Naive thymus-derived CD8-positive, alpha-beta T cell (primary cell): Measurements from ENCODE around the gene ZNF277. TPM values are rescaled to one million over a fixed set of nuclear protein-coding genes. Genes with fewer than 3 reads are reported as not detected.
"Not testable (repeated sequence)": the region's sequence is repeated elsewhere in the genome, so short reads cannot be mapped to it uniquely, and the experiment has no call there.

ENCODE experiments used
- ATAC-seq, 2 donors: fragments of 150-1000 bp; cut with Tn5 transposase in 1 of 2; sonication (Bioruptor Pico), chemical (Tn5 transposase) in 1 of 2; 1 replicate in 1 of 2; 2 replicates in 1 of 2; pipeline ENCODE4 v1.10.0; 2021; ENCODE audit warnings: mild to moderate bottlenecking in 2 of 2, moderate library complexity in 2 of 2
- POLR2A ChIA-PET: fragments of 350-600 bp; sonication (Branson Sonifier 250); formaldehyde crosslinking; loops from one replicate; lab custom pipeline; 2021; ENCODE audit warnings: antibody characterized with exemption; lab: Charles Lee
- DNase-seq, 10 donors: peaks; one replicate each; pipeline versions ENCODE4 v3.0.0 to v3.0.0-alpha.2; 2020 to 2022
- H3K27ac Mint-ChIP-seq, 10 donors: one replicate each; pipeline ENCODE4 v1.8.0; 2020 to 2022; ENCODE audit warnings: mild to moderate bottlenecking in 10 of 10, mixed read lengths in 10 of 10, moderate library complexity in 4 of 10, inconsistent platforms in 1 of 10
- H3K27me3 Mint-ChIP-seq, 5 donors: one replicate each; pipeline ENCODE4 v1.8.0; 2021 to 2022; ENCODE audit warnings: mixed read lengths in 5 of 5
- H3K36me3 Mint-ChIP-seq, 3 donors: one replicate each; pipeline ENCODE4 v1.8.0; 2020 to 2022; ENCODE audit warnings: mixed read lengths in 3 of 3, mild to moderate bottlenecking in 2 of 3, inconsistent platforms in 1 of 3
- H3K4me1 Mint-ChIP-seq, 4 donors: one replicate each; pipeline ENCODE4 v1.8.0; 2021 to 2022; ENCODE audit warnings: mixed read lengths in 4 of 4
- H3K4me3 Mint-ChIP-seq, 10 donors: one replicate each; pipeline ENCODE4 v1.8.0; 2020 to 2022; ENCODE audit warnings: mild to moderate bottlenecking in 10 of 10, mixed read lengths in 10 of 10, moderate library complexity in 6 of 10, inconsistent platforms in 1 of 10
- H3K9me3 Mint-ChIP-seq, 9 donors: one replicate each; pipeline ENCODE4 v1.8.0; 2020 to 2022; ENCODE audit warnings: mixed read lengths in 9 of 9, mild to moderate bottlenecking in 3 of 9, inconsistent platforms in 1 of 9, moderate library complexity in 1 of 9
- polyA plus RNA-seq, 3 donors: library from polyadenylated mRNA; unstranded; fragments of 300-500 nt; fragmentation: Illumina TruSeq; gene quantifications; one replicate each; pipeline ENCODE4 v1.2.3, GENCODE V29; 2021
- total RNA-seq, 8 experiments: library from RNA in 2 of 8; stranded (reverse) in 2 of 8; gene quantifications; one replicate each; pipeline ENCODE4 v1.2.3 and lab custom pipeline; 2021 to 2026

The ZNF277 gene
- total and polyA plus RNA-seq, 5 experiments from 2014 or later = 20.3 to 40.0 (median 22.8) TPM

DNA sequence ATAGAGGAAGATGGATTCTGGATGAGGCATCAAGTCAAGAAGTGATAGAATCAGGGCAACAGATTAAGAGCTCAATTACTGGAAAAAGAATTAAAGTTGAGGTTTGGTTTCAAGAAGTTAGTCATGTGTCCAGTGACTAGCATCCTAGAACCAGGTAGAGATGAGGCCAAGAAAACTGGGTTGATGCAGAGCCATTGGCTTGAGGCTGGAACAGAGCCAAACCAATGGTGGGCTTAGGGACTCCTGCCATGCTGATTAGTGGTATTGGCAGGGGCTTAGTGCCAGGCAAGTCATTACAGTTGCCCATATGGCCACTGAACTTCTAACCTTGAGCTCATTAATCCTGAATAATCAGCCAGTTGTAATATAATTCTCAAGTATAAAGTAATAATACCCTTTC is 18.5 kb downstream of the ZNF277 start:
- Mint-ChIP-seq H3K27ac (no peak overlapping the region), H3K9me3 (peaks cover 0 to 2% (median 0%) of the 10 kb centered on the region in 9 donors), H3K4me3 (peak overlapping the region in 1 of 10 donors; percentile 13), H3K4me1 (peaks cover 22 to 57% (median 45%) of the 10 kb centered on the region in 4 donors), H3K36me3 (peaks cover 6 to 27% (median 7%) of the 10 kb centered on the region in 3 donors), H3K27me3 (no peaks in the 10 kb centered on the region)
- POLR2A ChIA-PET = no interaction called here
- ATAC-seq = no peak
- DNase-seq = no peak

GRCh38 chr7:112226701-112227276 is 20.3 kb downstream of the ZNF277 start:
- H3K36me3 Mint-ChIP-seq = peaks cover 3 to 27% (median 6%) of the 10 kb centered on the region in 3 donors
- H3K9me3 Mint-ChIP-seq = peaks cover 0 to 2% (median 0%) of the 10 kb centered on the region in 9 donors
- H3K27me3 Mint-ChIP-seq = no peaks in the 10 kb centered on the region
- POLR2A ChIA-PET = no interaction called here
- peaks cover 18 to 53% (median 44%) of the 10 kb centered on the region in 4 donors for H3K4me1 Mint-ChIP-seq
- H3K4me3 Mint-ChIP-seq = no peak overlapping the region
- no peak for ATAC-seq
- DNase-seq = no peak
- no peak overlapping the region for H3K27ac Mint-ChIP-seq

DNA sequence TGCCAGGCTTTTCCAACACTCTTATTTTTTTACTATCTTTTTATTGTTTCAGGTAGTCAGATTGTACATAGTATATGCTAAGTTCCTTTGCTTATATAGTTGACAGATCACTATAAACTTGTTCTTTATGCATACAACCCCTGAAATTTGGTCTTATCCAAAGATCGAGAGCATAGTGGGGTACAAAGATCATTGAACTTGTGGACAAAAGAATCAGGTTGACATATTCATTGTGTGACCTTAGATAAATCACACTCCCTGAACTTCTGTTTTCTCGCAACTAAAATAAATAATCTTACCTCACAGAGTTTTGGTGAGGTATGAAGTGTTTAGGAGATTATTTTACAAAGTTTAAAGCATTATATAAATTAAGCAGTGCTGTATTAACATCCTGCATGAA is 22.1 kb downstream of the ZNF277 start:
- peaks cover 0 to 10% (median 1%) of the 10 kb centered on the region in 9 donors for H3K9me3 Mint-ChIP-seq
- no peaks in the 10 kb centered on the region for H3K27me3 Mint-ChIP-seq
- no peak overlapping the region for H3K4me3 Mint-ChIP-seq
- DNase-seq (no peak), ATAC-seq (no peak)
- H3K36me3 Mint-ChIP-seq = peaks cover 6 to 31% (median 17%) of the 10 kb centered on the region in 3 donors
- H3K4me1 Mint-ChIP-seq = peaks cover 15 to 53% (median 45%) of the 10 kb centered on the region in 4 donors
- H3K27ac Mint-ChIP-seq = no peak overlapping the region
- POLR2A ChIA-PET = no interaction called here

- Mint-ChIP-seq H3K27ac (no peak overlapping the region), H3K36me3 (peaks cover 14 to 33% (median 30%) of the 10 kb centered on the region in 3 donors), H3K9me3 (peaks cover 0 to 17% (median 4%) of the 10 kb centered on the region in 9 donors), H3K4me3 (no peak overlapping the region), H3K4me1 (peaks cover 13 to 42% (median 37%) of the 10 kb centered on the region in 4 donors), H3K27me3 (no peaks in the 10 kb centered on the region)
- DNase-seq (no peak), ATAC-seq (no peak)
- POLR2A ChIA-PET = no interaction called here
These were observed 25.9 kb downstream of the ZNF277 start for GRCh38 chr7:112232212-112232978.

- POLR2A ChIA-PET = no interaction called here
- H3K4me3 Mint-ChIP-seq = no peak overlapping the region
- peaks cover 12 to 41% (median 35%) of the 10 kb centered on the region in 4 donors for H3K4me1 Mint-ChIP-seq
- DNase-seq (no peak), ATAC-seq (no peak)
- H3K27ac Mint-ChIP-seq = no peak overlapping the region
- peaks cover 0 to 17% (median 4%) of the 10 kb centered on the region in 9 donors for H3K9me3 Mint-ChIP-seq
- no peaks in the 10 kb centered on the region for H3K27me3 Mint-ChIP-seq
- peaks cover 14 to 35% (median 30%) of the 10 kb centered on the region in 3 donors for H3K36me3 Mint-ChIP-seq
These were observed 26.7 kb downstream of the ZNF277 start for GRCh38 chr7:112233048-112233697.

- Mint-ChIP-seq H3K36me3 (peaks cover 14 to 36% (median 30%) of the 10 kb centered on the region in 3 donors), H3K27me3 (no peaks in the 10 kb centered on the region), H3K4me1 (peaks cover 11 to 35% (median 30%) of the 10 kb centered on the region in 4 donors), H3K9me3 (peaks cover 0 to 17% (median 6%) of the 10 kb centered on the region in 9 donors), H3K27ac (no peak overlapping the region), H3K4me3 (no peak overlapping the region)
- DNase-seq (no peak), ATAC-seq (no peak)
- POLR2A ChIA-PET = interaction anchor here (0.7 kb wide), 1 partner anchor 573 kb away, joined by 3 read pairs; no protein-coding TSS in a partner anchor
These were observed 27.7 kb downstream of the ZNF277 start for GRCh38 chr7:112234147-112234546.

GRCh38 chr7:112236597-112236996 is 30.1 kb downstream of the ZNF277 start:
- Mint-ChIP-seq H3K36me3 (peaks cover 17 to 52% (median 45%) of the 10 kb centered on the region in 3 donors), H3K27me3 (no peaks in the 10 kb centered on the region), H3K4me1 (peaks cover 11 to 35% (median 14%) of the 10 kb centered on the region in 4 donors), H3K9me3 (peaks cover 0 to 26% (median 9%) of the 10 kb centered on the region in 9 donors), H3K27ac (no peak overlapping the region), H3K4me3 (no peak overlapping the region)
- ATAC-seq = no peak
- POLR2A ChIA-PET = no interaction called here
- DNase-seq = no peak

DNA sequence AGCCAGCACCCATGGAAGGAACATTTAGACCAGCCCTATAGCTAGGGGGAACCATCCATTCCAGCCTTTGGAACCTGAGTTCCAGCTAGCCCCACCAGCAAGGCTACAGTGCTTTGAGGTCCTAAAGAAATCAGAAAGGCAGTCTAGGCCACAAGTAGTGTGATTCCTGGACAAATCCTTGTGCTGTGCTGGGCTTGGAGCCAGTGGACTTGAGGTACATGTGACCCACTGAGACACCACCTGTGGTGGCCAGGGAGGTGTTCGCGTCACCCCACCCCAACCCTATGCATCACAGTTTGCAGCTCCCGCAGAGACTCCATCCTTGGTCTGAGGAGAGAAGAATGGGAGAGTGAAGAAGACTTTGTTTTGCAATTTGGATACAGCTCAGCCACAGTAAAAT is 31.8 kb downstream of the ZNF277 start:
- ATAC-seq (no peak), DNase-seq (no peak)
- H3K9me3 Mint-ChIP-seq = peaks cover 0 to 27% (median 11%) of the 10 kb centered on the region in 9 donors
- peaks cover 13 to 47% (median 37%) of the 10 kb centered on the region in 3 donors for H3K36me3 Mint-ChIP-seq
- H3K27ac Mint-ChIP-seq = no peak overlapping the region
- H3K4me3 Mint-ChIP-seq = no peak overlapping the region
- POLR2A ChIA-PET = no interaction called here
- H3K27me3 Mint-ChIP-seq = no peaks in the 10 kb centered on the region
- H3K4me1 Mint-ChIP-seq = peaks cover 2 to 21% (median 8%) of the 10 kb centered on the region in 4 donors

DNA sequence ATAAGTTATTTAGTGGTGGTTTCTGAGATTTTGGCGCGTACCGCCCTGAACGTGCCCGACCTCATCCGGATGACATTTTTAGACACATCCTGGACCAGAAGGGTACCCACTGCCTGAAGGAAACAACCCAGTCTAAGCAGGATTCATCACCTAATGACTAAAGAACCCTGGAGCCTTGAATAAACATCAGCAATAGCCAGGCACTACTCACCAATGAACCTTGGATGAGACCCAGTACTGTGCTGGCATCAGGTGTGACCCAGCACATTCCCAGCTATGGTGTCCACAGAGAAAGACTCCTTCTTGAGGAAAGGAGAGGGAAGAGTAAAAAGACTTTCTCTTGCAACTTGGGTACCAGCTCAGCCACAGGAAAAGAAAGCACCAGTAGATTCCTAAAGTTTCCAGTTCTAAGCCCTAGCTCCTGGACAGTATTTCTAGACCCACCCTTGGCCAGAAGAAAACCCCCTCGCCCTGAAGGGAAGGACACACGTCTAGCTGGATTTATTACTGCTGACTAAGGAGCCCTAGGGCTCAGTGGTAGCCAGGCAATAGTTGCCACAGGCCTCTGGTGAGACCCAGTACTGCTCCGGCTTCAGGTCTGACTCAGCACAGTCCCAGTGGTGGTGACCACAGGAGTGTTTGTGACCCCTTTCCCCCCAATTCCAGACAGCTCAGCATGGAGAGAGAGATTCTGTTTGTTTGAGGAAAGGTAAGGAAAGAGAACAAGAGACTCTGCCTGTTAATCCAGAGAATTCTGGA is 32.5 kb downstream of the ZNF277 start:
- POLR2A ChIA-PET = interaction anchor here (0.5 kb wide), 1 partner anchor 401 kb away, joined by 7 read pairs; no protein-coding TSS in a partner anchor
- H3K9me3 Mint-ChIP-seq = peaks cover 0 to 27% (median 10%) of the 10 kb centered on the region in 9 donors
- peaks cover 9 to 43% (median 31%) of the 10 kb centered on the region in 3 donors for H3K36me3 Mint-ChIP-seq
- H3K4me3 Mint-ChIP-seq = no peak overlapping the region
- no peak for ATAC-seq
- DNase-seq = no peak
- H3K27me3 Mint-ChIP-seq = no peaks in the 10 kb centered on the region
- peak overlapping the region in 1 of 10 donors; percentile 67 for H3K27ac Mint-ChIP-seq
- peaks cover 1 to 19% (median 8%) of the 10 kb centered on the region in 4 donors for H3K4me1 Mint-ChIP-seq

GRCh38 chr7:112248598-112248997 is 42.1 kb downstream of the ZNF277 start:
- Mint-ChIP-seq H3K27ac (no peak overlapping the region), H3K4me3 (no peak overlapping the region), H3K36me3 (peaks cover 6 to 13% (median 7%) of the 10 kb centered on the region in 3 donors), H3K4me1 (peaks cover 26 to 51% (median 32%) of the 10 kb centered on the region in 4 donors), H3K9me3 (peaks cover 0 to 9% (median 0%) of the 10 kb centered on the region in 9 donors), H3K27me3 (no peaks in the 10 kb centered on the region)
- POLR2A ChIA-PET = no interaction called here
- DNase-seq (no peak), ATAC-seq (no peak)

DNA sequence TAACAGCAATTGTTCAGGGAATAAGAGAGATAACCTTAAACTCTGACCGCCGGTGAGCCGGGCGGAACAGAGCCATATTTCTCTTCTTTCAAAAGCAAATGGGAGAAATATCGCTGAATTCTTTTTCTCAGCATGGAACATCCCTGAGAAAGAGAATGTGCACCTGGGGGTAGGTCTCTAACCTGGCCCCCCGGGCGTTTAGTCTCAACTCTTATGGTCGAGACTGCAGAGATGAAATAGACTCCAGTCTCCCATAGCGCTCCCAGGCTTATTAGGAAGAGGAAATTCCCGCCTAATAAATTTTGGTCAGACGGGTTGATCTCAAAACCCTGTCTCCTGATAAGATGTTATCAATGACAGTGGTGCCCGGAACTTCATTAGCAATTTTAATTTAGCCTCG is 43.5 kb downstream of the ZNF277 start:
- H3K27me3 Mint-ChIP-seq, ATAC-seq, H3K27ac Mint-ChIP-seq, POLR2A ChIA-PET, H3K9me3 Mint-ChIP-seq, H3K4me3 Mint-ChIP-seq, DNase-seq: not testable (repeated sequence)
- H3K36me3 Mint-ChIP-seq = peaks cover 6 to 12% (median 6%) of the 10 kb centered on the region in 3 donors
- peaks cover 32 to 64% (median 44%) of the 10 kb centered on the region in 4 donors for H3K4me1 Mint-ChIP-seq

GRCh38 chr7:112252141-112252540 is 45.6 kb downstream of the ZNF277 start:
- peaks cover 26 to 58% (median 55%) of the 10 kb centered on the region in 4 donors for H3K4me1 Mint-ChIP-seq
- DNase-seq = no peak
- POLR2A ChIA-PET = no interaction called here
- H3K9me3 Mint-ChIP-seq = peaks cover 0 to 8% (median 0%) of the 10 kb centered on the region in 9 donors
- peak overlapping the region in 2 of 10 donors; percentile 1 to 10 for H3K27ac Mint-ChIP-seq
- no peaks in the 10 kb centered on the region for H3K27me3 Mint-ChIP-seq
- no peak for ATAC-seq
- H3K4me3 Mint-ChIP-seq = no peak overlapping the region
- peaks cover 0 to 7% (median 6%) of the 10 kb centered on the region in 3 donors for H3K36me3 Mint-ChIP-seq
